Measurements from ENCODE around the gene LAS1L. TPM values are rescaled to one million over a fixed set of nuclear protein-coding genes. Genes with fewer than 3 reads are reported as not detected.

LAS1L gene
- total RNA-seq, 1 experiment from 2014 or later, result 72.9 TPM

DNA sequence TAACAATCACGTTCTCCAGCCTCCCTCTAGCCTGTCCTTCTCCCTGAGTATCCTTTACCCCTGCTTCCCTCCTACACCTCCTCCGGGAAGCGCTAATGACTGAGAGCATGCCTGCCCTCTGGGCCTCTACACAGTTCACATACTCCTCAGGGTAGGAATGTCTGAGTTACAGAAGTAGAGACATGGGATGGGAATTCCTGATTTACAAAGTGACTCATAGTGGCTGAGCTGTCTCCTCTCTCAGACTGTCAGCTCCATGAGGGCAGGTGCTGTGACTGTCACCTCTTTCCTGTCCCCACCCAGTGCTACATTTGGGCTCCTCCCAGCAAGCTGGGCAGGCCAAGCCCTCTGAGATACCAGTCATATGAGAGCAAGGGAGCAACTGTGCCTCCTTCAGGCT lies 2.6 kb downstream of the LAS1L start:
- WGBS (ENCODE audit: extremely low coverage, insufficient read length, low lambda C conversion rate), result no CpG with 5 or more reads among the region's 3 CpGs
- Histone ChIP-seq H3K9me3 (ENCODE audit: control insufficient read depth, low read depth, low read length) (peaks cover 40% of the 10 kb centered on the region), H2BK12ac (ENCODE audit: insufficient read length, low read depth, low read length) (no peak overlapping the region), H4K91ac (ENCODE audit: insufficient read length, low read depth, low read length) (no peak overlapping the region), H2BK20ac (ENCODE audit: low read depth, low read length, poor library complexity, severe bottlenecking) (no peak overlapping the region), H3K23me2 (ENCODE audit: insufficient read length, low read depth, low read length, poor library complexity, severe bottlenecking) (peaks cover 3% of the 10 kb centered on the region), H3K9ac (ENCODE audit: extremely low read depth, insufficient read length, low read length) (no peak overlapping the region), H4K5ac (ENCODE audit: insufficient read length, low read depth, low read length) (no peak overlapping the region), H3K79me1 (ENCODE audit: insufficient read depth, low read depth, low read length, poor library complexity, severe bottlenecking) (no peaks in the 10 kb centered on the region), H4K20me1 (ENCODE audit: control insufficient read depth, insufficient read depth, insufficient read length) (no peaks in the 10 kb centered on the region), H3K14ac (ENCODE audit: insufficient read depth, low read length) (no peak overlapping the region), H3T11ph (ENCODE audit: low read length) (no peak overlapping the region), H4K8ac (replicated peaks; ENCODE audit: insufficient read length, low read depth, low read length) (no peak overlapping the region), H2AFZ (ENCODE audit: low read length) (no peak overlapping the region), H3K4ac (ENCODE audit: low read depth, low read length) (no peak overlapping the region), H3K23ac (ENCODE audit: insufficient read length, low read depth, low read length) (no peak overlapping the region), H3K27me3 (ENCODE audit: insufficient read depth, low read length) (no peaks in the 10 kb centered on the region), H2BK120ac (ENCODE audit: low read depth, low read length, poor library complexity, severe bottlenecking) (no peak overlapping the region), H3K79me2 (ENCODE audit: insufficient read depth, low read length) (peaks cover 11% of the 10 kb centered on the region), H3K56ac (ENCODE audit: insufficient read length, low read depth, low read length) (no peak overlapping the region), H3K4me1 (ENCODE audit: insufficient read depth, low read length) (no peaks in the 10 kb centered on the region), H3K4me2 (ENCODE audit: insufficient read depth, insufficient read length, low read length) (no peak overlapping the region), H2AK5ac (ENCODE audit: insufficient read length, low read length) (no peak overlapping the region), H3K27ac (ENCODE audit: insufficient read length, low read depth, low read length) (no peak overlapping the region), H3K18ac (ENCODE audit: insufficient read length, low read depth, low read length) (no peak overlapping the region), H2BK15ac (ENCODE audit: low read depth, low read length) (no peak overlapping the region), H2BK5ac (ENCODE audit: insufficient read length, low read length) (no peak overlapping the region)
- no peak overlapping the region for H3K4me3 Mint-ChIP-seq
- peaks cover 61 to 65% of the 10 kb centered on the region in 2 experiments for H3K9me3 Mint-ChIP-seq
- H3K27ac Mint-ChIP-seq, result no peak overlapping the region
- H3K4me1 Mint-ChIP-seq, result peaks cover 2 to 10% of the 10 kb centered on the region in 2 experiments
- no peak for DNase-seq
- H3K27me3 Mint-ChIP-seq (ENCODE audit: low read depth), result peaks cover 2% of the 10 kb centered on the region
- H3K36me3 Mint-ChIP-seq (ENCODE audit: insufficient read depth in 1 of 3, low read depth in 3 of 3), result peaks cover 23 to 62% (median 26%) of the 10 kb centered on the region in 3 experiments
- TF ChIP-seq, protein P1, sequence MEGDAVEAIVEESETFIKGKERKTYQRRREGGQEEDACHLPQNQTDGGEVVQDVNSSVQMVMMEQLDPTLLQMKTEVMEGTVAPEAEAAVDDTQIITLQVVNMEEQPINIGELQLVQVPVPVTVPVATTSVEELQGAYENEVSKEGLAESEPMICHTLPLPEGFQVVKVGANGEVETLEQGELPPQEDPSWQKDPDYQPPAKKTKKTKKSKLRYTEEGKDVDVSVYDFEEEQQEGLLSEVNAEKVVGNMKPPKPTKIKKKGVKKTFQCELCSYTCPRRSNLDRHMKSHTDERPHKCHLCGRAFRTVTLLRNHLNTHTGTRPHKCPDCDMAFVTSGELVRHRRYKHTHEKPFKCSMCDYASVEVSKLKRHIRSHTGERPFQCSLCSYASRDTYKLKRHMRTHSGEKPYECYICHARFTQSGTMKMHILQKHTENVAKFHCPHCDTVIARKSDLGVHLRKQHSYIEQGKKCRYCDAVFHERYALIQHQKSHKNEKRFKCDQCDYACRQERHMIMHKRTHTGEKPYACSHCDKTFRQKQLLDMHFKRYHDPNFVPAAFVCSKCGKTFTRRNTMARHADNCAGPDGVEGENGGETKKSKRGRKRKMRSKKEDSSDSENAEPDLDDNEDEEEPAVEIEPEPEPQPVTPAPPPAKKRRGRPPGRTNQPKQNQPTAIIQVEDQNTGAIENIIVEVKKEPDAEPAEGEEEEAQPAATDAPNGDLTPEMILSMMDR (conservative IDR thresholded peaks at IDR 0.05), result no peak

All from H9 (cell line).